Smooth muscle cell (in vitro differentiated cells): Measurements from ENCODE around the gene ROBO1. TPM values are rescaled to one million over a fixed set of nuclear protein-coding genes. Genes with fewer than 3 reads are reported as not detected.

Experiments used
- DNase-seq: peaks from one replicate; lab custom pipeline; 2025; ENCODE audit not compliant: unreplicated experiment; lab: John Stamatoyannopoulos, UW
- H2AFZ ChIP-seq: fragments of 200-600 bp; sonication (generic); 2 replicates; pipeline ENCODE4 v1.6.0; 2016; ENCODE audit warnings: antibody characterized with exemption, low read depth, mild to moderate bottlenecking
- H3F3A ChIP-seq: fragments of 200-600 bp; sonication (generic); 2 replicates; pipeline ENCODE4 v1.6.0; 2017; ENCODE audit warnings: antibody characterized with exemption, low read depth
- H3K27ac ChIP-seq: fragments of 200-600 bp; sonication (generic); 2 replicates; pipeline ENCODE4 v1.5.1; 2016; ENCODE audit warnings: low read depth, mild to moderate bottlenecking
- H3K27me3 ChIP-seq: fragments of 200-600 bp; sonication (generic); 2 replicates; pipeline ENCODE4 v1.6.1; 2016; ENCODE audit warnings: low read depth, mild to moderate bottlenecking
- H3K36me3 ChIP-seq: fragments of 200-600 bp; sonication (generic); 2 replicates; pipeline ENCODE4 v1.5.1; 2016; ENCODE audit warnings: low read depth
- H3K4me1 ChIP-seq: fragments of 200-600 bp; sonication (generic); 2 replicates; pipeline ENCODE4 v1.5.1; 2016; ENCODE audit warnings: low read depth
- H3K4me2 ChIP-seq: fragments of 200-600 bp; sonication (generic); 2 replicates; pipeline ENCODE4 v1.6.0; 2016; ENCODE audit warnings: mild to moderate bottlenecking
- H3K4me3 ChIP-seq: fragments of 200-600 bp; sonication (generic); 2 replicates; pipeline ENCODE4 v1.5.1; 2016; ENCODE audit warnings: mild to moderate bottlenecking
- H3K79me2 ChIP-seq: fragments of 200-600 bp; sonication (generic); 2 replicates; pipeline ENCODE4 v1.6.0; 2016; ENCODE audit warnings: low read depth, mild to moderate bottlenecking
- H3K9ac ChIP-seq: fragments of 200-600 bp; sonication (generic); 2 replicates; pipeline ENCODE4 v1.6.0; 2016; ENCODE audit warnings: low read depth
- H3K9me3 ChIP-seq: fragments of 200-600 bp; sonication (generic); replicated peaks from 2 replicates; pipeline ENCODE4 v1.5.1; 2016; ENCODE audit warnings: low read depth
- H4K20me1 ChIP-seq: fragments of 200-600 bp; sonication (generic); 2 replicates; pipeline ENCODE4 v1.6.0; 2016; ENCODE audit warnings: low read depth
- CTCF ChIP-seq: fragments of 200-600 bp; sonication (generic); IDR thresholded peaks from 2 replicates; pipeline ENCODE4 v1.5.1; 2017; ENCODE audit warnings: borderline replicate concordance, mild to moderate bottlenecking, antibody characterized with exemption; ENCODE audit not compliant: insufficient read depth, poor library complexity, severe bottlenecking
- WGBS: methylation state at CpG from one replicate; pipeline ENCODE4 v1.1.7; 2016; ENCODE audit warnings: low lambda C conversion rate; 5-methylcytosine and 5-hydroxymethylcytosine counted together
- polyA plus RNA-seq: library from polyadenylated mRNA; unstranded; fragments of >200 nt; fragmentation: Nextera tagmentation; extraction: Ambion mirVana; gene quantifications from 2 replicates; pipeline ENCODE4 v1.2.1, GENCODE V29; 2016
- total RNA-seq: library from RNA; depleted of rRNA; stranded (reverse); fragments of >200 nt; gene quantifications from 2 replicates; pipeline ENCODE4 v1.2.3, GENCODE V29; 2014

The ROBO1 gene
- total and polyA plus RNA-seq, 2 experiments from 2014 or later, result 30.5 to 79.5 TPM

DNA sequence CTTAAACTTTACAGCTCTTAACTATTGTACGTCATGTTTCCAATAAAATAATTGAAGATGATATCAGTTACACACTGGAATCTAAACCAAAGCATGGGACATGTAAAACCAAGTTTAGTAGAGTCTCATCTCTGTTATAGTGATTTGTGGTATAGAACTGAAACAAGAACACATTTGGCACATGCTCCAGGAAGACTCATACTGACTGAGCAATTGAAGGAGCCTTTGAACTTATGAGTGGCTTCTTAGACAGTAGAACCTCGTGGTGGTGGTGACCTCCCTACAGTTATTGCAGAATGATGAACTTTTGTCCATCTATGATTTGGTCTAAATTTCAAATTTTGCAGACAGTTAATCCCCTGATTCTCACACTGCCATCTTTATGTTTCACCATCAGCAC is 729.7 kb downstream of the ROBO1 start:
- Histone ChIP-seq H4K20me1 (no peaks in the 10 kb centered on the region), H3K4me1 (no peaks in the 10 kb centered on the region), H3K4me3 (no peak overlapping the region), H3K4me2 (no peak overlapping the region), H3K27me3 (no peaks in the 10 kb centered on the region), H3F3A (peaks cover 3% of the 10 kb centered on the region), H3K27ac (no peak overlapping the region), H3K9me3 (no peaks in the 10 kb centered on the region), H3K79me2 (no peaks in the 10 kb centered on the region), H3K36me3 (no peaks in the 10 kb centered on the region), H2AFZ (no peak overlapping the region), H3K9ac (no peak overlapping the region)
- no peak for TF ChIP-seq CTCF
- WGBS, result 83% methylated on average over 2 of the region's 2 CpGs
- no peak for DNase-seq

- no peak for DNase-seq
- Histone ChIP-seq H4K20me1 (no peaks in the 10 kb centered on the region), H3K27me3 (no peaks in the 10 kb centered on the region), H3K27ac (no peak overlapping the region), H3K79me2 (no peaks in the 10 kb centered on the region), H3F3A (no peaks in the 10 kb centered on the region), H3K36me3 (no peaks in the 10 kb centered on the region), H3K4me2 (no peak overlapping the region), H2AFZ (no peak overlapping the region), H3K4me1 (no peaks in the 10 kb centered on the region), H3K9me3 (no peaks in the 10 kb centered on the region), H3K4me3 (no peak overlapping the region), H3K9ac (no peak overlapping the region)
- TF ChIP-seq CTCF, result peak; percentile 84
Observed at GRCh38 chr3:79032686-79033318, 735.0 kb downstream of the ROBO1 start.

GRCh38 chr3:79030157-79030556 is 737.6 kb downstream of the ROBO1 start:
- TF ChIP-seq CTCF, result no peak
- no peaks in the 10 kb centered on the region for H3K27me3 ChIP-seq
- no peak overlapping the region for H3K4me3 ChIP-seq
- H3K36me3 ChIP-seq, result no peaks in the 10 kb centered on the region
- H3K9ac ChIP-seq, result no peak overlapping the region
- no peak overlapping the region for H2AFZ ChIP-seq
- H3K9me3 ChIP-seq, result no peaks in the 10 kb centered on the region
- no peaks in the 10 kb centered on the region for H3F3A ChIP-seq
- H3K79me2 ChIP-seq, result no peaks in the 10 kb centered on the region
- no peaks in the 10 kb centered on the region for H4K20me1 ChIP-seq
- H3K27ac ChIP-seq, result no peak overlapping the region
- no peak for DNase-seq
- H3K4me2 ChIP-seq, result no peak overlapping the region
- H3K4me1 ChIP-seq, result no peaks in the 10 kb centered on the region

GRCh38 chr3:79028916-79029315 is 738.9 kb downstream of the ROBO1 start:
- H3K27me3 ChIP-seq, result no peaks in the 10 kb centered on the region
- H2AFZ ChIP-seq, result no peak overlapping the region
- no peaks in the 10 kb centered on the region for H3K79me2 ChIP-seq
- H3K9me3 ChIP-seq, result no peaks in the 10 kb centered on the region
- H3K4me2 ChIP-seq, result no peak overlapping the region
- H3K4me1 ChIP-seq, result no peaks in the 10 kb centered on the region
- no peak for TF ChIP-seq CTCF
- DNase-seq, result no peak
- no peak overlapping the region for H3K4me3 ChIP-seq
- no peaks in the 10 kb centered on the region for H3K36me3 ChIP-seq
- no peaks in the 10 kb centered on the region for H3F3A ChIP-seq
- H3K27ac ChIP-seq, result no peak overlapping the region
- no peaks in the 10 kb centered on the region for H4K20me1 ChIP-seq
- 100% methylated on average over 1 of the region's 1 CpG for WGBS
- H3K9ac ChIP-seq, result no peak overlapping the region
